ENCODE measurements around the gene KANSL1. TPM values are rescaled to one million over a fixed set of nuclear protein-coding genes. Genes with fewer than 3 reads are reported as not detected.

KANSL1 gene
- total and polyA plus RNA-seq, 2 donors from 2014 or later = 13.7 to 97.3 TPM

GRCh38 chr17:46173153-46173552 is 20.1 kb downstream of the KANSL1 start:
- Histone ChIP-seq H3K9ac (ENCODE audit: low read length in 3 of 3) (no peak overlapping the region), H3K4me3 (ENCODE audit: low read length in 3 of 3) (no peak overlapping the region), H3K9me3 (ENCODE audit: control insufficient read depth in 2 of 3, insufficient read depth in 1 of 3, low read length in 3 of 3) (no peaks in the 10 kb centered on the region), H3K4me1 (ENCODE audit: control insufficient read depth in 2 of 3, insufficient read depth in 2 of 3, low read depth in 1 of 3, low read length in 3 of 3) (peaks cover 0 to 29% (median 12%) of the 10 kb centered on the region in 3 donors), H3K27me3 (ENCODE audit: control insufficient read depth, insufficient read depth, low read length) (no peaks in the 10 kb centered on the region), H3K27ac (ENCODE audit: low read depth in 2 of 2, low read length in 2 of 2) (no peak overlapping the region), H3K36me3 (ENCODE audit: control insufficient read depth in 2 of 3, insufficient read depth in 3 of 3, low read length in 3 of 3) (peaks cover 4 to 25% (median 10%) of the 10 kb centered on the region in 3 donors)
- intact Hi-C loops (cut with DNase I) = no loop called here
- DNase-seq = no peak
- FAIRE-seq = no peak
- no peak for TF ChIP-seq CTCF (IDR thresholded peaks at IDR 0.05; ENCODE audit: borderline replicate concordance, extremely low read depth, insufficient read depth)

- H3K27ac ChIP-seq (ENCODE audit: low read depth in 2 of 2, low read length in 2 of 2) = no peak overlapping the region
Observed at GRCh38 chr17:46171939-46172338, 21.3 kb downstream of the KANSL1 start.

GRCh38 chr17:46170639-46171429 is 22.4 kb downstream of the KANSL1 start:
- intact Hi-C loops (cut with DNase I) = no loop called here
- Histone ChIP-seq H3K9ac (ENCODE audit: low read length in 3 of 3) (no peak overlapping the region), H3K27me3 (ENCODE audit: control insufficient read depth, insufficient read depth, low read length) (no peaks in the 10 kb centered on the region), H3K9me3 (ENCODE audit: control insufficient read depth in 2 of 3, insufficient read depth in 1 of 3, low read length in 3 of 3) (no peaks in the 10 kb centered on the region), H3K4me3 (ENCODE audit: low read length in 3 of 3) (no peak overlapping the region), H3K36me3 (ENCODE audit: control insufficient read depth in 2 of 3, insufficient read depth in 3 of 3, low read length in 3 of 3) (peaks cover 4 to 25% (median 10%) of the 10 kb centered on the region in 3 donors), H3K27ac (ENCODE audit: low read depth in 2 of 2, low read length in 2 of 2) (no peak overlapping the region), H3K4me1 (ENCODE audit: control insufficient read depth in 2 of 3, insufficient read depth in 2 of 3, low read depth in 1 of 3, low read length in 3 of 3) (peaks cover 0 to 23% (median 9%) of the 10 kb centered on the region in 3 donors)
- no peak for DNase-seq
- no peak for FAIRE-seq
- no peak for TF ChIP-seq CTCF (IDR thresholded peaks at IDR 0.05; ENCODE audit: borderline replicate concordance, extremely low read depth, insufficient read depth)

More at GRCh38 chr17:46171939-46172338, 21.3 kb downstream of the KANSL1 start:
- Histone ChIP-seq H3K27me3 (ENCODE audit: control insufficient read depth, insufficient read depth, low read length) (no peaks in the 10 kb centered on the region), H3K9me3 (ENCODE audit: control insufficient read depth in 2 of 3, insufficient read depth in 1 of 3, low read length in 3 of 3) (no peaks in the 10 kb centered on the region), H3K4me1 (ENCODE audit: control insufficient read depth in 2 of 3, insufficient read depth in 2 of 3, low read depth in 1 of 3, low read length in 3 of 3) (peaks cover 0 to 27% (median 10%) of the 10 kb centered on the region in 3 donors), H3K9ac (ENCODE audit: low read length in 3 of 3) (no peak overlapping the region), H3K36me3 (ENCODE audit: control insufficient read depth in 2 of 3, insufficient read depth in 3 of 3, low read length in 3 of 3) (peaks cover 4 to 25% (median 10%) of the 10 kb centered on the region in 3 donors), H3K4me3 (ENCODE audit: low read length in 3 of 3) (no peak overlapping the region)
- DNase-seq (peak in 1 of 5 donors; percentile 43), FAIRE-seq (no peak)
- TF ChIP-seq CTCF (IDR thresholded peaks at IDR 0.05; ENCODE audit: borderline replicate concordance, extremely low read depth, insufficient read depth) = no peak
- intact Hi-C loops (cut with DNase I) = no loop called here

All from kidney (tissue), 14 donors.